HG02884 (cell line): Measurements from ENCODE around the gene SRGAP3.

Experiments used
- ATAC-seq: cut with Tn5 transposase; IDR thresholded peaks from one replicate; pipeline ENCODE4 v1.9.1; 2021; ENCODE audit warnings: mild to moderate bottlenecking, moderate library complexity; ENCODE audit not compliant: unreplicated experiment

The SRGAP3 gene

DNA sequence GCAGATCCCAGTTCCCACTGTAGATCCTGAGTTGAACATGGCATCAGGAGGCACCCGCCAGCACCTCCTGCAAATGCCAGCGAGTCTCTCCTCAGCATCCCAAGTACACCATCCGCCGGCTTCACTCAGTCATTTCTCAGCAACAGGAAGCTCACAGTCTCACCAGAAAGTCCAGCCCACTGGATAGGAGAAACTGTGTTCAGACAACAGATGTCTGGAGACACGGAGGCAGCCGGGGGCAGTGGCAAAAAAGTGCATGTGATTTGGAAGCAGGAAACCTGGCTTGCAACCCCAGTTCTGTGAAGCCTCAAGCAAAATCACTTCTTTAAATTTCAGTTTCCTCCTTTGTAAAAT is 68.7 kb downstream of the SRGAP3 start:
- ATAC-seq, result peak; percentile 19

DNA sequence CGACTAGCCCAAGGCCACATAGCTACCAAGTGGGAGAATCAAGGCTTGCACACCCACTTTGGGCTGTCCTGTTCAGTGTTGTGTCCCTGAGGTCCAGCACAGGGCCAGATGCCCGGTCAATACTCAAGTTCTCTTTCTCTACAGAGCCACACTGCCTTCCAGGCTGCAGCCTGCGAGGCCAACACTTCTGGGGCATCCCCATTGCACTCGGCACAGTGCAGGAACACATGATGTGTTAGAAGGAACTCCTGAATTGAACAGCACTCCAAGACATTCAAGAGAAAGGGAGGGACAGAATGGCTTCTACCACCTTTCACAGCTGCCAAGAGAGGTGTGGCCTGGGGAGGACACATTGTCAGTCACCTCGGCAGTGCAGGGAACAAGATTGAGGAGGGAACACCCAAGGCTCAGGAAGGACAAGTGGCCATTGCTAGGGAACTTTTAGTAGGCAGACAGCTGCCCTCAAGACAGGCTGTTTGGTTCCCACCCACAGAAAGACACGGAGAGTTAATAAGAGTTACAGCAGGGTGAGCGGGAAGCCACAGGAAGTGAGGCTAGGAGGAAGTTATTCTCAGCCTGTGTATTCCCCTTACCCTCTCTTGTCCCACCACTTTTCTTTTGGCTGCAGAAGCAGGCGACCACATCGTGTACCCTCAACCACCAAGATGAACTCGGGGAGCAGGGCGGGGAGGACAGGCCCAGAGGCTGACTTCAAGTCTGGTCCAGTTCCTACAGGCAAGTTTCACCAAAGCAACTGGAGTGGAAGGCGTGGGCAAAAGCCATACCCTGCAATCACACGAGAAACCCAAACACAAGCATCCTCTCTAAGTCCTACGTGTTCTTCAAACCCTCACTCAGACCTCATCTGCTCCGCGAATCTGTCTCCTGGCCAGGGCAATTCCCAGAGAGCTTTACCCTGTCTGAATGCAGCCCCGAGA is 69.4 kb downstream of the SRGAP3 start:
- ATAC-seq, result peak; percentile 63

DNA sequence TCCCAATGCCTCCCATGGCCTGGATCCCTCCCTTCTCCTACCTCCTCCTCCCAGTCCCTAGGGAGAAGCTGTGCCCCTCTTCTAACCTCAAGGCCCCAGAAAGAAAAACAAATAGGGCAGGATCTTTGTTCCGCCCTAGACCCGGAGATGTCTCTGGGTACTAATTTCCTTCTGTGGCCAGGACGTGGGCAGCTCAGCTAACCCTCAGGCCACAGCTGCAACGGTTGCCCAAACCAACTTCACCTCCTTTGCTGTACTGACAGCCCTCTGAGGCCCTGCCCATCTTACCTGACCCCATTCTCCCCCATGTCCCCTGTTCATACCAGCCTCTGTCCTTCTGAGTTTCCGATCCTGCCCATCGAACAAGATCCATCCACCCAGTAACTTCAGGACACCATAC is 70.7 kb downstream of the SRGAP3 start:
- ATAC-seq, result no peak

DNA sequence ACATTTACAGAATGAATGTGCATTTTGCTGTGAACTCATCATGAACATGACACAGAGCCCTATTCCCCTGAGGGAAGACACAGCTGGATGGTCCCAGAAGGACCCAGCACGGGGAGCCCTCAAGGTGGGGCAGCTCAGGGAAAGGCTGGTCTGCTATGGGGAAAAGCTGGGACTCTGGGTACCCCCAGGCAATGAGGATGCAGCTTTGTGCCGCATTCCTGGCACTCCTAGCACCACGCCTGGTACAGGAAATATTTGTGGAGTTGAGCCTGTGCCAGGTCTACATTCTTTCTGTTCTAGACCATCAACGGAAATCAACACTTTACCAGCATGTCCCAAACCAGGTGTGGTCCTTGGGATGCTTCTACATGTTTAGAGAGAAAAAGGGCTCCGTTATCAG is 74.0 kb downstream of the SRGAP3 start:
- no peak for ATAC-seq

DNA sequence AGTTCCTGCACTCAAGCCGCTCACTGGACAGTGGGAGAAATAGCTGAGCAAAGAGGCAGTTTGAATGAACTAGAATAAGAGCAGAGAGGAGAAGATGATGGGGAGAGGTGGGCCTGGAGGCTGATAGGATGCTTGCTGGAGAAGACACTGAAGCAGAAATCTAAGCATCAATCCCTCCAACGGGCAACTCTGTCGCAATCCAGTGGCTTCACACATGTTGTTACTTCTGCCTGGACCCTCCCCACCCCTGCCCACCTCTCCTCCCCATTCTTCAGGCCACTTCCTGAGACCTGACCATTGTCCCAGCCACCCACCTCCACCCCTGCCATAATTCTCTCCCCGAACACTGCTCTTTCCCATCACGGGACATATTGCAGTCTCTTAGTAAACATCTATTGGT is 76.0 kb downstream of the SRGAP3 start:
- ATAC-seq, result no peak

DNA sequence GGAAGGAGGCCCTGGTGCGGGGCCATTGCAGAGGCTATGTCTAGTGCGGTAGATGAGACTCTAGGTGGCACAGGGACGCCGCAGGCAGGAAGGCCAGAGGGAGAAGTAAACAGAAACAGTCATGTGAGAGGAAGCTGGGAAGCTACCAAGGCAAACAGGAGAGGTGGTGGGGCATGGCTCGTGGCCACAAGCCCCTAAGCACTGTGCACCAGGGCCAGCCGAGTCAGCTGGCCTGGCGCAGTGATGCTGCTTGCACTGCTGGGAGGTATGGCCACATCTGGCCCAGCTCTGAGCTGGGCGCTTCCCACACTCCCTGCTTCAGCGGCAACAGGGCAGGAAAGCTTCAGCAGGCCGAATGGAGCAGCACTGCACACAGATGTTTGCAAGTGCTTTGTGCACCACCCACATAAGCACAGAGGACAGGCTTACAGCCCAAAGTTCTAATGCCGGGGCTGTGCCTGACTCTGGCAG is 76.6 kb downstream of the SRGAP3 start:
- ATAC-seq, result no peak

DNA sequence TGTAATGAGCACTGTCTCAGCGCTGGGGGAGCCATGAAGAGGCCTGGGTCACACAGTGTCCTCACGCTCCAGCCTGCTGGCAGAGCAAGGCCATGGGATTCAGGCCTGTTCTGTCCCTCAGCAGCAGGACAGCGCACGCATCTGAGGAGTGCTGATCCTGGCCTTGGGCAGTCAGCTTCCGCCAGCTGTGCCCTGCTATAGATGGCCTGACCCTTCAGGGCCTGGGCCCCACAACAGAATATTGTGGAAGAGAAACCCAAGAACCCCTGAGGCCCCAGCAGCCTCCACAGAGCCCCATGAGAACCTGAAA is 78.6 kb downstream of the SRGAP3 start:
- no peak for ATAC-seq

DNA sequence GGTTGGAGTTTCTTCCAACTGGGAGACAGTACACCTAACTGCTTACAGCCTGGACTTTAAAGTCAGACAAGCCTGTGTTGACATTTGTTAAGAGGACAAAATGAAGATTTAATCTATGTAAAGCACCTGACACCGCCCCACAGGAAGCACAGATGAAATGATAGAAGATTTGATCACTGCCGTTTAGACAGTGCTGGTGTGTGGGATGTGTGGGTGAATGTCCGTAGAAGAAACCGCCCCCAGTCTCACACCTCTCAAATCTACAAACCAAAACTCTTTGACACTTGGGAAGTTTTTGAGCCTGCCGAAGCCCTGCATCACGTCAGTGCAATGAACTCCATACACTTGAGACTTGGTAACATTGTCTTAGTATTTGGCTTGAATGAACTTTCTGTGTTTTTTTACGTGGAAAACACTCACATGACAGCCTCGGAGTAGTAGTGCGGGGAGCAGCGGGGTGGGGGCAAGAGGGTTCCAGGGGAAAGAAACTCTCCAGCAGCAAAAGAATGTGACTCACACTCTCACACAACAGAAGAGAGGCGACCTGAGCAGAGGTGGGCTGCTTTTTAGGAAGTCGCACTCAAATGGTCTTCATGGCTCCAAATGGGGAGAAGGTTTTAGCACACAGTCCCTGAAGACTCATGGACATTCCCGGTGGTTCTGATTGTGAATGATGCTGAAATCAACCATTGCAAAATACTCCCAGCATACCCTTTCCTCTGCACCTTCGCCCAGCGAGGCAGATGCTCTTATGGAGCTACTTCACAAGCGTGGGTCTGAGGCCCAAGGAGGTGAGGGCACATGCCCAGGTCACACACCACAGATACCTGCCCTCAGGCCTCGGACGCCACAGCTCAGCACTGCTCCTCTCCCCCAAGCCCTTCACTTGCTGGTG is 79.2 kb downstream of the SRGAP3 start:
- no peak for ATAC-seq

DNA sequence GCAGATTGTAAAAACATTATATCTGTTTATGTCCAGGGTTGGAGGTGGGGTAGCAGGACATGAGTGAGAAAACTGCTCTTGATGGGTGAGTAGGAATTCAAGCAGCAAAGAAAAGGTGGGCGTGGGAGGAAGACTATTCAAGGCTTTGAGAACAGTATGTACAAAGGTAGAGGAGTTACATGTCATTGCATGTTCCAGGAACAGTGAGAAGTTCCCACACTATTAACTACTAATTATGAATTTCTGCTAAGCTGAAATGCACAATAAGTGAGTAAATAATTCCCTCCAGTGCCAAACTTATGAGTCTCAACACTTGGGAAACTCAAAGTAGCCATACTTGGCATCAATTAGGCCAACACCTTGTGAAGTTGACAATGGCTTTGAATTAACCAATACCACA is 80.1 kb downstream of the SRGAP3 start:
- no peak for ATAC-seq

DNA sequence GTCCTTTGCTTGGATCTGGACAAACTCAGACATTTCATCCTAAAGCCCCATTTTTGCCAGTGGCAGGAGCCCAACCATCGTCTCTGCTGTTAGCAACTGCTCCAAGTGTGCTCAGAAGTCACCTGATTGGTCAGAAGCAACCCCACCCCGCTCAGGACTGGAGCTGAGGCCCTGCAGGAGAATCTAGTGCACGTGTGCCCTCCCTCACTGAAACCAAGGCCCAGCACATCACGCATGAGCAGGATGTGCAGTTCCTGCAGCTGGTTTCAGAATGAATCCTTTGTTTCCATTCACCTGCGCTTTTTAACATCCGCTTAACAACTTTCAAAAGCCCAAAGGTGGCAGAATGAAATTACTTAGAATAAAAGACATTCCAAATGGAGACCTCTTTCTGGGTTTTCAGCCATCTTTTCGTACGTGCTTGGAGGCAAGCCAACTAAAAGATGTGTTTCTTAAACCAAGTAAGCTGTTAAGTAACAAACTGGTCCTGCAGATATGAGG is 81.2 kb downstream of the SRGAP3 start:
- peak; percentile 97 for ATAC-seq

DNA sequence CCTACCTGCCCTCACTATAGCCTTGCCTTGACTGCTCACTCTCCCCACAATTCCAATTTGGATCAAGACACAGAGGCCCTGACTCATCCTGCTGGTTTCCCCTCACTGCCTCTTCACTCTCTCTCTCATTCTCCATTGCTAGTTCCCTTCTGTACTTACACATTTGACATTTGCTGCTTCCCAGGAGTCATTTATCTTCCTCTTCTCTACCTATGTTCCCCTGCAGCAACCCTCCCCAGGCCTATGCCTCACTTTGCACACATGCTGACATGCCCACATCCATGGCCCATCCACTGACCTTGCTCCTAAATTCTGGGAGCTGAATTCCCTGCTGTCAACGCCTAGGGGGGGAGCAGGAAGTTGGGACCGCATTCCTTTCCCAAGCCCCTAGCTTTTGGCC is 82.2 kb downstream of the SRGAP3 start:
- ATAC-seq, result no peak

DNA sequence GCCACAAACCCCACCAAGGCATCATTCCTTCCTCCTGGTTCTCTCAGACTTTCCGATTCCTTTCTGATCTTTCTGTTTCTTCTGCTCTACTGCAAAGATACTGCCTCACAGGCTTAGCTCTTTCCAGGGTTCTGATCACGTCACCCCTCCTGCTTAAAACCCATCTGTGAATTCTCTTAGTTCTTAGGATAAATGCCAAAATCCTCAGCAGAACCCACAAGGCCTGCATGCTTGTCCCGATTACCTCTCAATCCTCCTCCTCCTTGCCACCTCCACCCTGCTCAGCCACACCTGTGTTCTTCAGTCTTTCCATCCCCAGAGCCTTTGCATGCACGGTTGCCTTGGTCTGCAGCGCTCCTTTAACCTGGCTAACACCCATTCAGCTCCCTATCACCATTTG is 84.0 kb downstream of the SRGAP3 start:
- no peak for ATAC-seq

DNA sequence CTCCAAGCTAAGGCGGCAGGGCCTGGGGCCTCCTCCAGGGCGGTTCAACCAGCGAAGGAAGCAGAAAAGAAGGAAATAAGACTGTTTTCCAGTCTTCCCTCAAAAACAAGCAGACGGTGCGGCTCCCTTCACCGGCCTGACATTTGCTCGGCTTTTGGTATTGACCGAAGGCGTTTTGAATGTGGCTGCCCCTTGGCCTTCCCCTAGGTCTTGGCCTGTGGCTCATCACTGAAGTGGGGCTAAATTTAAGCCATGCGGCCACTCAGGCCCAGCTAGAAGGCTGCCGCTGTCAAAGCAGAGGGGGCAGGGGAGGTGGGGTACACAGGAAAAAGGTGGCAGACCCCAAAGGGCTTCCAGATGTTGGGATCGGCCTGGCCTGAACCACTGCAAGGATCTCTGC is 86.2 kb downstream of the SRGAP3 start:
- no peak for ATAC-seq

DNA sequence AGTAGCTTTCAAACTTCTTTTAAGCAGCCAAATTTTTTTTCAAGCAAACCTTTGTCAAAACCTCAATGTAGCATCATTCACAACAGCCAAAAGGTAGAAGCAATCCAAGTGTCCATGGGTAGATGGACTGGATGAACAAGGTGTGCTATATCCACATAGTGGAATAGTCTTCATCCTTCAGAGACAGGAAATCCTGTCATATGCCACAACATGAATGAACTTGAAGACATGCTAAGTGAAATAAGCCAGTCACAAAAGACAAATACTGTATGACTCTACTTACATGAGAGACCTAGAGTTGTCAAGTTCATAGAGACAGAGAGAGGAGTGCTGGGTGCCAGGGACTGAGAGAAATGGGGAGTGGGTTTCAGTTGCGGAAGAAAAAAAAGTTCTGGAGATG is 87.6 kb downstream of the SRGAP3 start:
- no peak for ATAC-seq

DNA sequence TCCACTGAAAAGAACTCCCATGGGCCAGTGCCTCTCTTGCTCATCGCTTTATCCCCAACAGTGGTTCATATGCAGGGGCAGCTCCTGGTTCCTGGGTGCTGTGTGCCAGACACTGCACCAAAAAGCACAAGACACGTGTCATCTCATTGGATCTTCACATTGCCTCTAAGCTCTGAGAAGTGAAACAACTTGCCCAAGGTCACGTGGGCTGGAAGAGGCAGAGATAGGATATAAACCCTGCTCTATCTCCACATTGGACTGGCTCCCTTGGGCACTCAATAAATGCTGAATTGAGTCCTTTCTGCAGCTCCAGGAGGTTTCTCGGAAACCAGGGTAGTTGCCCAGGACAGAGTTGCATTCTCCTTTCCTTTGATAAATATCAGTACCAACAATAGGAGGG is 88.1 kb downstream of the SRGAP3 start:
- ATAC-seq, result no peak

DNA sequence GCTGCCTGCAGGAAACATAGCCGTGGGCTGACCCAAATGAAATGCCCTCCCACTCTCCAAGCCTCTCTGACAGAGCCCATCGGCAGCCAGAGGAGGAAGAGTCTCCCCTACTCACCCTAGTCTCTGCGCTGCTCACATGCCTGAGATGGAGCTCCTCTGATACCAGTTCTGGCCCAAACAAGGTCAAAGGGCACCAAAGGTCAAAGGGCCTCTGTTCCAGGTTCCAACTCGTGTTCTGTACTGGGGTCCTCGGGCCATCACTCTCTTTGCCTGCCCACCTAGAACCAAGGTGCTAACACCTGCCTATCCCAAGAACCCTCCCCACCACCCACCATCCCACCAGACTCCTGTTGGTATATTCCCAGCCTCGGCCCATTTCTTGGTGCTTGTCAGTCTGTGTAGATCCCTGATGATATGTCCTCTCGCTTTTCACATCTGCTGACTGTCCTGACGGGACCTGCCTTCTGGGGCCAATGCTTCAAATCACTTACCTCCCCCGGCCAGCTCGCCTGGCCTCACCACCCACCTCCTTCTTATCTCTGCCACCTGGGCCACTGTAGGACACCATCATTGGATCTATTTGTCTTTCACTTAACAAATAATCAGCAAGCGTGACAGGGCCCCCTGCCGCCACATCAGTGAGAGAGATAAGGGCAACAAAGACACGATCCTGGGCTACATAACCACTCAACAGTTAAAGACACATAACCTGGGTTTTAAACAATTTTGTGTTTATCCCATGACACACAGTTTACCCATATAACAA is 90.4 kb downstream of the SRGAP3 start:
- no peak for ATAC-seq

DNA sequence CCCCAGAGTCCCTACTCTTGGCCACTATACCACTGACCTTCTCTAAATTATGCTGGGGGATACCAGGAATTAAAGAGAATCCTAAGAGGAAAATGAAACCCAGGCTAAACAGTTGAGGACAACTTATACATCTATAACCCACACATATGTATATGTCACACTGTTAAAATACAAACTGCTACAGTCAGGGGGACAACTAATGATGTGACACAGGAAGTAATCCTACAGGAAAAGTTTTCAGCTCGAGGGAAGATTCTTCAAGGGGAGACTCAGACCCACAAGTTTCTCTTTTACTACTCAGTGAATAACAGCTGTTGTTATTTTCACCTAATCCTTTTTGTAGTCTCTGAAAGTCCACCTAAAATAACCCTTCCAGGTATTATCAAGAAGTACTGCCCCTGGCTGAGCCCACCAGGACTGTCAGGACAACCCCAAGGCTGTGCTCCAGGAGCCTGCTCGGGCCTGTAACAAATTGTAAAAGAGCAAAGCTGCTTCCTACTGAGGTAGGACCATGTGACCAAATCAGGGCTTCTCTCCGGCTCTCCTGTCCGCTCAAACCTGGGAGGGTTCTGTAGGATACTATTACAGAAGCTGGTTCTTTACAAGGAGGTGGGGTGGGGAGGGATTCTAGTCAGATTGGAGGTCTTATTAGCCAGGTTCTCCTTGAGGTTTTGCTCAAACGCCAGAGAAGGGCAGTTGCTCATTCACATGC is 91.6 kb downstream of the SRGAP3 start:
- ATAC-seq, result no peak

DNA sequence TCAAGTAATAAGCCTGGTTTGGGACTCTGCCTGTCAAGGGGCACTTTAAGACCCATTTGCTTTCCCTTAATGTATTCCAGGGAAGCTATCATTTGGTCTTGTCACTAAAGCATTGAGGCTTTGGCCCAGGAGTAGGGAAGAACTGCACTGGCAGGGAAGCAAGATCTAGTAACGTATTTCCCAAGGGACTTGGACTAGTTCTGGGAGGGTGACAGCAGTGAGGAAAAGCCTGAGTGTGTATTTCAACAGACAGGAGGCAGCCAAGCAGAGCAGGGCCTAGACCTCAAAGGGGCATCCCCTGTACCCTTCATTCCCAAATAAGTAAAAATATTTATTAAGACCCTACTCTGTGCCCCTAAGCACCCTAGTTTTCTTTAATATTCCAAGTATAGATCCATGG is 92.8 kb downstream of the SRGAP3 start:
- ATAC-seq, result no peak

DNA sequence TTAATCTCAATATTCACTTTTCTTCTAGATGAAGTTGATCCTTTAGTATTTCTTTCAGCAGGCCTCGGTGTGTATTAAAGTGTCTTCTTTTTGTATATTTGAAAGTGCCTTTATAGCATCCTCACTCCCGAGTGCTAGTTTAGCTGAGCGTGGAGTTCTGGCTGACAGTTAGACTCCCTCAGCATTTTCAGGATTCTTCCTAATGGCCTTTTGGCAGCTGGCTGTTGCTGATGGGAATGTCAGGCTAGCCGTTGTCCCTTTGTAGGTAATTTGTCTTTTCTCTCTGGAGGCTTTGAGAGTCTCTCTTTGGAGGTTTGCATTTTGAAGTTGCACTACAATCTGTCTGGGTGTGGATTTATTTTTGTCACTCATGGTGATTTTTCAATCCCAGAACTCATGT is 94.4 kb downstream of the SRGAP3 start:
- ATAC-seq, result no peak

DNA sequence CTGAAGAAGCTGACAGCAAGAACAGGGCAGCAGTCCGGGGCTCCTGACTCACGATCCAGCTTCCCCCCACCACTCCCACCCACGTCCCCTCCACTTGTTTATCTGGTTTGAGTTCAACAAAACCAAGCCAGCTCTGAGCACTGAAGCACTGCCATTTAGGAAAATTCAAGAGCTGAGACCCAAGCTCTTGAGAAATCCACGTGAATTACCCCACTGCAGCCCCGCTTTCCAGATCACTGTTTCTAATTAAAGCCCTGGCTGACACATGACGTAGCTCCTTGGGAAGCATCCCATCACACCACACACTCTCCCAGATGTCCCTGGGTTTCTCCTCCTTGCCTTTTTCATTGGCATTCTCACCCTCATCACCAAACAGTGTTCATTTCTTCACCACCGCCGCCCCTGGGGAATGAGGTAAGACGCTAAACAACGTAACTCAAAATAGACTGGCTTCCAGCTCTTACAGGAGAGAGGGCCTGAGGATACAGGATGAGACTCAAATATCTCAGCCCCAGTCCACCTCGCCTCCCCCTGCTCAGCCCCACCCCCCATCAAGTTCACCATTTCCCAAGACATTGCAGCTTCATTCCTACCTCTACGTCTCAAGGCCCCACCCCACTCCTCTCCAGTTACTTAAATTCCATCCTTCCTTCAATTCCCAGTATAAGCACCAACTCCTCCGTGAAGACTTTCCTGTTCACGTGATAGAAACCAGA is 95.4 kb downstream of the SRGAP3 start:
- no peak for ATAC-seq
